ENCODE measurements around the gene EDAR. TPM values are rescaled to one million over a fixed set of nuclear protein-coding genes. Genes with fewer than 3 reads are reported as not detected.

Gene EDAR
- total and polyA plus RNA-seq, 2 of the 8 experiments (the other 6 are each of a cell fraction or from before 2014, with no cell fraction given): not detected

DNA sequence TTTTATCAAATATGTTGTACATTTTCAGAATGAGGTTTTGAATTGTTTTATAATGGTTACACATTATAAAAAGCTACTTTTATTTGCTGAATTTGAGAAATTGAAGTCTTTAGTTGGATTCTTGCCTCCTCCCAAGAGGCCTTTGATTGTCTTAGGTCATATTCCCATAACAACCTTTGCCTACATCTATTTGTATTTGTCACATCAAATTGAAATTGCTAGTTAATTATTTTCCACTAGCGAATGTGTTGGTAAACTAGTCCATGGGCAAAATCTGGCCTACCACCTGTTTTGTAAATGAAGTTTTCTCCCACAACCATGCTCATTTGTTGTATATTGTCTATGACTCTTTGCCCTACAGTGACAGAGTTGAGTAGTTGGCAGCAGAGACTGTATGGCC, 142.0 kb downstream of the EDAR start:
- H3K4me3 ChIP-seq (ENCODE audit: extremely low read depth in 1 of 4, insufficient read depth in 2 of 4, low read depth in 3 of 4, low read length in 4 of 4): no peak overlapping the region
- H2AK5ac ChIP-seq (ENCODE audit: low read depth, low read length): no peak overlapping the region
- no peak overlapping the region for H2BK5ac ChIP-seq (ENCODE audit: low read depth, low read length)
- H3K4me2 ChIP-seq (ENCODE audit: insufficient read depth in 1 of 2, low read depth in 2 of 2, low read length in 2 of 2): no peak overlapping the region
- WGBS, 2 experiments (ENCODE audit: extremely low coverage in 1 of 2, insufficient coverage in 1 of 2, insufficient read length in 1 of 2, insufficient replicate concordance in 2 of 2, low coverage in 1 of 2, low lambda C conversion rate in 2 of 2, missing lambda C conversion rate in 1 of 2): 73% methylated on average over 1 of the region's 1 CpG; no CpG with 5 or more reads in 1 of the 2 experiments
- H4K20me1 ChIP-seq (replicated peaks in 1 of 2; ENCODE audit: control insufficient read depth in 1 of 2, insufficient read depth in 2 of 2, low read length in 2 of 2): peaks cover 0 to 1% of the 10 kb centered on the region in 2 experiments
- H2BK120ac ChIP-seq (replicated peaks; ENCODE audit: low read depth, low read length): no peak overlapping the region
- no peaks in the 10 kb centered on the region for H3K23me2 ChIP-seq (ENCODE audit: low read depth, low read length)
- no peak overlapping the region for H4K91ac ChIP-seq (replicated peaks; ENCODE audit: insufficient read length, low read length)
- no peak overlapping the region for H2BK15ac ChIP-seq (ENCODE audit: low read length)
- no peaks in the 10 kb centered on the region for H3K79me1 ChIP-seq (ENCODE audit: low read depth, low read length)
- no peak for DNase-seq (ENCODE audit: low read depth in 1 of 2, low spot score in 2 of 2)
- H3K9ac ChIP-seq (replicated peaks in 1 of 4; ENCODE audit: extremely low read depth in 1 of 4, low read depth in 3 of 4, low read length in 3 of 4): no peak overlapping the region
- H3K4ac ChIP-seq (replicated peaks; ENCODE audit: insufficient read length, low read depth, low read length): no peak overlapping the region
- H2BK20ac ChIP-seq (ENCODE audit: low read length): no peak overlapping the region
- no peaks in the 10 kb centered on the region for H3K9me3 ChIP-seq (ENCODE audit: insufficient read depth in 2 of 2, low read depth in 1 of 2, low read length in 1 of 2)
- H3K27me3 ChIP-seq (replicated peaks in 1 of 4; ENCODE audit: control insufficient read depth in 3 of 4, extremely low read depth in 1 of 4, insufficient read depth in 3 of 4, low read length in 3 of 4): no peaks in the 10 kb centered on the region
- H4K5ac ChIP-seq (ENCODE audit: insufficient read length, low read depth, low read length): no peak overlapping the region
- H3K36me3 ChIP-seq (ENCODE audit: control insufficient read depth in 2 of 4, insufficient read depth in 4 of 4, low read length in 3 of 4): peaks cover 0 to 22% (median 8%) of the 10 kb centered on the region in 4 experiments; a peak in 6 of 8 replicates
- CTCF ChIA-PET (ENCODE audit: partially characterized antibody): no interaction called here
- H3K4me1 ChIP-seq (replicated peaks in 1 of 4; ENCODE audit: control insufficient read depth in 3 of 4, insufficient read depth in 4 of 4, low read length in 3 of 4): no peaks in the 10 kb centered on the region
- POLR2A ChIA-PET (ENCODE audit: partially characterized antibody): no interaction called here
- no peak overlapping the region for H2BK12ac ChIP-seq (ENCODE audit: low read depth, low read length)
- no peak overlapping the region for H2AFZ ChIP-seq (ENCODE audit: low read length)
- H3K18ac ChIP-seq (ENCODE audit: extremely low read depth, low read length): no peak overlapping the region
- no peak overlapping the region for H3K14ac ChIP-seq (ENCODE audit: insufficient read length)
- H4K8ac ChIP-seq (ENCODE audit: extremely low read depth, insufficient read depth, low read length): no peak overlapping the region
- H3K27ac ChIP-seq (ENCODE audit: low read depth, low read length): no peak overlapping the region
- H3K23ac ChIP-seq (ENCODE audit: insufficient read length): no peak overlapping the region
- H3K79me2 ChIP-seq (ENCODE audit: control insufficient read depth in 1 of 2, insufficient read depth in 2 of 2, low read length in 2 of 2): no peaks in the 10 kb centered on the region
- FAIRE-seq: no peak
- no peak overlapping the region for H3K56ac ChIP-seq (replicated peaks; ENCODE audit: insufficient read length, low read depth, low read length)
- TF ChIP-seq SUZ12 (IDR thresholded peaks at IDR 0.05; ENCODE audit: low read length): no peak
- TF ChIP-seq YY1 (IDR thresholded peaks at IDR 0.05; ENCODE audit: low read depth, low read length): no peak
- TF ChIP-seq GTF2F1 (IDR thresholded peaks at IDR 0.05; ENCODE audit: borderline replicate concordance, low read depth, low read length): no peak
- TF ChIP-seq EP300 (IDR thresholded peaks at IDR 0.05; ENCODE audit: borderline replicate concordance in 1 of 2, low read depth in 2 of 2, low read length in 2 of 2): no peak
- TF ChIP-seq EZH2 (IDR thresholded peaks at IDR 0.05; ENCODE audit: low read depth, low read length, severe bottlenecking): no peak
- no peak for TF ChIP-seq TBP (IDR thresholded peaks at IDR 0.05; ENCODE audit: low read depth, low read length)
- no peak for TF ChIP-seq RFX5 (IDR thresholded peaks at IDR 0.05; ENCODE audit: borderline replicate concordance, low read depth, low read length)
- no peak for TF ChIP-seq TEAD4 (IDR thresholded peaks at IDR 0.05; ENCODE audit: low read depth, low read length)
- no peak for TF ChIP-seq FOSL1 (IDR thresholded peaks at IDR 0.05; ENCODE audit: insufficient read depth, low read depth, low read length)
- no peak for TF ChIP-seq CBX8 (IDR thresholded peaks at IDR 0.05; ENCODE audit: borderline replicate concordance, low read depth, low read length)

Measured in H1 (cell line).